GM21723 (cell line): ENCODE results near the gene FOXO6.
"Not testable (repeated sequence)": the region's sequence is repeated elsewhere in the genome, so short reads cannot be mapped to it uniquely, and the experiment has no call there.

Source experiments
- ATAC-seq: cut with Tn5 transposase; IDR thresholded peaks from one replicate; pipeline ENCODE4 v1.9.1; 2021; ENCODE audit warnings: mild to moderate bottlenecking, moderate library complexity; ENCODE audit not compliant: unreplicated experiment

FOXO6 gene

DNA sequence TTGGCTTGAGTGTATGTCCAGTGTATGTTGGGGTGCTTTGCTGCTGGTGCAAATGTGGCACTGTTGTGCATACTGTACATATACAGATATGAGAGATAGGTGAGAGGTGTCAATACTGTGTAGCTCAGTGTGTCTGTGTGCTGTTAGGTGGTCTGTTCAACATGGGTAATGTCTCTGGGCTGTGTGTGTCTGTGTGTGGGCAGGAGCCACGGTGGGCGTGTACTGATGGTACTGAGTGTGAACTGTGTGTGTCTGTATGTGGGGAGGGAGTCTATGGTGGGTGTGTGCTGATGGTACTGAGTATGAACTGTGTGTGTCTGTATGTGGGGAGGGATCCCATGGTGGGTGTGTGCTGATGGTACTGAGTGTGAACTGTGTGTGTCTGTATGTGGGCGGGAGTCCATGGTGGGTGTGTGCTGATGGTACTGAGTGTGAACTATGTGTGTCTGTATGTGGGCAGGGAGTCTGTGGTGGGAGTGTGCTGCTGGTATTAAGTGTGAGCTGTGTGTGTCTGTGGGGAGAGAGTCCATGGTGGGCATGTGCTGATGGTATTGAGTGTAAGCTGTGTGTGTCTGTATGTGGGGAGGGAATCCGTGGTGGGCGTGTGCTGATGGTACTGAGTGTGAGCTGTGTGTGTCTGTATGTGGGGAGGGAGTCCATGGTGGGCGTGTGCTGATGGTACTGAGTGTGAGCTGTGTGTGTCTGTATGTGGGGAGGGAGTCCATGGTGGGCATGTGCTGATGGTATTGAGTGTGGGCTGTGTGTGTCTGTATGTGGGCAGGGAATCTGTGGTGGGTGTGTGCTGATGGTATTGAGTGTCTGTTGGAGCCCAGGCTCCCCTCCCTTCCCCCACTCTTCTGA is 32.2 kb upstream of the FOXO6 start:
- ATAC-seq: no peak

DNA sequence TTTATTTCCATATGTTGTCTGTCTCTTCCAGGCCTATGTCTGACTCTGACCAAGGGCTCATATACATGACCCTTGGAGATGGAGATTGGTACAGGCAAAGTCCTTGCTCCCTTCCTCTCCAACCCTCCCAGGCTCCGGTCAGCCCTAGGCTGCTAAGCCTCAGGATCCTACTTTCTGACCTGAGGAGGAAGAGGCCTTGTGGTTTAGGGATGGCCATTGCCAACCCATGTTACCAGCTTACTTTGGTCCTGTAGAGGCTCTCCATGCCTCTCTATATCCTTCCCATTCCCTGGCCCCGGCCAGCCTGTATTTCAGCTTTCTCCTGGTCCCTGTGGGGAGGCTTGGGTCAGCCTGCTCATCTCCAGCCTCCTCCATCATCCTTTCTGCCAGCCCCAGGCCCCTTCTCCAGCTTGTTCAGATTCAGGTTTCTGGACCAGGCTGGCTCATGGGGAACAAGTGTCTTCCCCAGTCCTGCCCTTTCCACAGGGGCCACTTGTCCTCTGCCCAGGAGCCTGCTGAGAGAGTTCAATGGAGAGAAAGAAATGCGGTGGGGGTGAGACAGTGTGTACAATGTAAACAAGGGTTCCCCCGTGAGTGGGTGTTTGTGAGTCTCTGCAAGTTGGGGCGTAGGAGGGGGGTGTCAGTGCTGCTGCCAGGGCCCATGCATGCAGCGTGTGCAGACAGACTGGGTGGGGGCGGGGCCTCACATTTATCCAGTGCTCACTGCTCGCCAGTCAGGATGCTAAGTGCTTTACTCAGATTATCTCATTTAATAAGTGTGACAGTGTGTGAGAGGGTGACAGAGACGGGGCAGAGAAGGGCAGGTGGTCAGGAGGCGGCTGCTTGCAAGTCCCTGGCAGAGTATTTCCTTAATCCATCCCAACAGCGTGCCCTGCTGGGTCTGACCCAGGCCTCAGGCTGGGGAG is 31.3 kb upstream of the FOXO6 start:
- no peak for ATAC-seq

DNA sequence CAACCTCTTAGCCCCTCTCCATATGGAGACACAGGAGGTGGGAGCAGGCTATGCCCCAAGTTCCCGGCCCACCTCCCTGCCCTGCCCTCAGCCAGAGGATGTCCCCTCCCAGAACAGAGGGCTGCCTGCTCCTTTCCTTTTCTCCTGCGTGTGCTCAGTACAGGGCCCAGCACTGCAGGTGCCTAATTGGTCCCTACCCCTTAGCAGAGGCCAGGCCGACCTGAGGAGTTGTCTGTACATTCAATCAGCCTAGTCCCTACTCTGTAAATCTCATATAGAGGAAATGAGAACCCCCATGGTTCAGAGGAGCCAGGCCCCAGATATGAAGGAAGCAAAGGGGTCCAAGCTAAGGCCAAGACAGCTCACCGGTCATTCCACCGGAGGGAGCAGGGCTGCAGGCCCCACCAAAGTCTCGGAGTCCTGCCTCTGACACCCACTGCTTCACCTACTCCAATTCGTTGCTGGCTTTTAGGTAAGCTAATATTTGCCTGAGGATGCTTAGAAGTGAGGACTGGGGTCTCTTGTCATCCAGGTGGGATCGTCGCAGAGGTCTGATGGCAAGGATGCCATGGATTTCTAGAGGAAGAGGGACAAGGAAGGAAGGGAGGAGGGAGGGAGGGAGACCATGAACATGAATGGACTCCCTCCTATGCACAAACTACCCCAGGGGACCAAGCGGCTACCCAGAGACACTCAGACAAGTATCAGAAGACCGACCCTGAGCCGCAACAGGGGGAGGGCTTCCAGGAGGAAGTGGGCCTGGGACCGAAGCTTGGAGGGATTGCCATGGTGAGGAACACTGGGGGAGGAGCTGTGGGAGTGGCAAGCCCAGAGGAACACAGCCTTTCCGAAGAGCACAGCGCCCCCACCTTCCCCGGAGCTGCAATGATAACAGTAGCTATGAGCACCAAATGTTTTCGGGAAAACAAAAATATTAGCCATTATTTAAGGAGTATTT is 30.4 kb upstream of the FOXO6 start:
- ATAC-seq: no peak

DNA sequence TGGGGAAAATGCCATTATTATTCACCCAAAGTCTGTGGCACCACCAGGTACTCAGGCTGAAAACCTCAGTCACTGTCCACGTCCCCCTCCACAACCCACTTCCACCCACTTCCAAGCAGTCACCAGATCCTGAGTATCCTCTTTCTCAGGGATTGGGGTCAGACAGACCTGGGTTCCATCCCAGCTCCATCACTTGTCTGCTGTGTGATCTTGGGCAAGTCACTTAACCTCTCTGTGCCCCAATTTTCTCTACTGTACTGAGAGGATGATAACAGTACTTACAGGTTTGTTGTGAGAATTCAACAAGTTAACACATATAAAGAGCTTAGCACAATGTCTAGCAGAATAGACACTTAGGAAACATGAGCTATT is 29.7 kb upstream of the FOXO6 start:
- ATAC-seq: no peak

DNA sequence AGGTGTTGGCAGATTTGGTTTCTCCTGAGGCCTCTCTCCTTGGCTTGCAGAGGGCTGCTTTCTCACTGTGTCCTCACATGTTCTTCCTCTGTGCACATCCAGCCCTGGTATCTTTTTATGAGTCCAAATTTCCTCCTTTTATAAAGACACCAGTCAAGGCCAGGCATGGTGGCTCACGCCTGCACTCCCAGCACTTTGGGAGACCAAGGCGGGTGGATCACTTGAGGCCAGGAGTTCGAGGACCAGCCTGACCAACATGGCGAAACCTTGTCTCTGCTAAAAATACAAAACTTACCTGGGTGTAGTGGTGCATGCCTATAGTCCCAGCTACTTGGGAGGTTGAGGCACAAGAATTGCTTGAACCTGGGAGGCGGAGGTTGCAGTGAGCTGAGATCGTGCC is 29.1 kb upstream of the FOXO6 start:
- ATAC-seq: not testable (repeated sequence)

DNA sequence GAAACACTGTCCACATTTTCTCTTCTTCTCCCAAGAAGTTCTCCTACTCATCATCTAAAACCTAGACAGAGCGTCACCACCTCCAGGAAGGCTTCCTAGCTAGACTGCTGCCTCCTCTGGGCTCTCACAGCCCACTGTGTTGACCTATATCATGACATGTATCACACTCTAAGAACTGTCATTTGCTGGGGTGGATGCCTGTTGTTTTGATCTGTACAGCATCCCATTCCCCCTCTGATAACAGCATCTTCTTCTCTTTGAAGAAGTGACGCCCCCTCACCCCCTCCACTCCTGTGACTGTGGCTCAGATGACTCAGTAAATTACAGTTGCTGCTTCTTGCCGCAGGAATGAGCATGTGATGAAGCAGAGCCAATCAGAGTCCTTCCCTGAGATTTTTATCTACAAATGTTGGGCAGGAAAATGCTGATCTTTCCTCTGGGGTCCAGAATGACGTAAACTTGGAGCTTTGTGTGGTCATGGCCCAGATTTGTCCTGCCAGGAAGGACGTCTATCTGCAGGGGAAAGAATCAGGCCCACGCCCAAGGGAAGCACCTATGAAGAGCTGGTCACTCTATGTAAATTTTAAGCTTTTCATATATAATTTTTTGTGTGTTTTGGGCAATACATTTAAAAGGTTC is 28.0 kb upstream of the FOXO6 start:
- no peak for ATAC-seq

DNA sequence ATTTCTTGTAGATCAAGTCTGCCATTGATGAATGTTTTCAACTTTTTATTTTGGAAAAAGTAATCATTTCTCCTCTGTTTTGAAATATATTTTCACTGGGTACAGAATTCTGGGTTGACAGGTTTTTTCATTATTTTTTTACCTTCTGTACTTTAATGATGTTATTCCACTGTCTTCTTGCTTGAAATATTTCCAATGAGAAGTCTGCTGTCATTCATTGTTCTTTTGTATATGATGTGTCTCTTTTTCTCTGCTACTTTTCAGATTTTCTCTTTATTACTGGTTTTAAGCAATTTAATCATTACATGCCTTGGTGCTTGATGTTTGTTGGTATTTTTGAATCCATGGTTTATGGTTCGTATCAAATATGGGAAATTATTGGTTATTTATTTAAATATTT is 22.4 kb upstream of the FOXO6 start:
- no peak for ATAC-seq

DNA sequence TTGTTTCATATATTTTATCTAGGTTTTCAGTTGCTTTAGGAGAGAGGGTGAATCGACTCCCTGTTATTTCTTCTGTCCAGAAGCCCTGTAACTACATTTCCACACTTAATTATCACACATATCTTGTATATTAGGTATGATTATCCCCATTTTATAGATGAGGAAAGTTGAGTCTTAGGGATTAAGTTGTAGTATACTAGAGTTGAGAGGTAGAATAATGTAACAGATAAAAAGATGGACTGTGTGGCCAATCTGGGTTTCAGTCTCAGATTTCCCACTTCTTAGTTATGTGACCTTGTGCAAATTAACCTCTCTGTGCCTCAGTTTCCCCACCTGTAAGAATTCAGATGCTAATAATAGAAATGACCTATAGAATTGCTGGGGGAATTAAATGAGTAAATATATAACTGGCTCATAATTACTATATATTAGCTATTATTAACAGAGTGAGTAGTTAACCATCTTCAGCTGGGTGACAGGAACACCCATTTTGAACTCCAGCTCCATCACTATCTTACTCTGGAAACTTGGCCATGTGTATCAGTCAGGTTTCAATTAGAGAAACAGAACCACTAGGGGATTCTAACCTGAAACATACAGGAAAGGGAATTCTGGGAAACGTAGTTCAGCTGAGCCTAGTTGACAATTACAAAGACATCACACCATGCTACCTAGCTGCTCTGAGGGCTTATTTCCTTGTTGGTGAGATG is 20.4 kb upstream of the FOXO6 start:
- ATAC-seq: no peak

DNA sequence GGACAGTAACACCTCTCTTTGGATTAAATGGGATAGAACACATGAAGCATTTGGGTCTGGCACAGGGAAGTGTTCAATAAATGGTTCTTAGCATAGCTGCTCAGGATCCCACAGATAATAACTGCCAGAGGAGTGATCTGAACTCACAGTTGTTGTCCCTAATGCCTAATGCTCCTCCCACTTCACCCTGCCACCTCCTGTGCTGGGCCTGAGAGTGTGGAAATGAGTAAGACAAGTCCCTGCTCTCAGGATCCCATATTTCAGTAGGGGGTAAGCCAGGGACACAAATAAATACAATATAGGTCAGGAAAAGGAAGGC is 19.9 kb upstream of the FOXO6 start:
- ATAC-seq: no peak

DNA sequence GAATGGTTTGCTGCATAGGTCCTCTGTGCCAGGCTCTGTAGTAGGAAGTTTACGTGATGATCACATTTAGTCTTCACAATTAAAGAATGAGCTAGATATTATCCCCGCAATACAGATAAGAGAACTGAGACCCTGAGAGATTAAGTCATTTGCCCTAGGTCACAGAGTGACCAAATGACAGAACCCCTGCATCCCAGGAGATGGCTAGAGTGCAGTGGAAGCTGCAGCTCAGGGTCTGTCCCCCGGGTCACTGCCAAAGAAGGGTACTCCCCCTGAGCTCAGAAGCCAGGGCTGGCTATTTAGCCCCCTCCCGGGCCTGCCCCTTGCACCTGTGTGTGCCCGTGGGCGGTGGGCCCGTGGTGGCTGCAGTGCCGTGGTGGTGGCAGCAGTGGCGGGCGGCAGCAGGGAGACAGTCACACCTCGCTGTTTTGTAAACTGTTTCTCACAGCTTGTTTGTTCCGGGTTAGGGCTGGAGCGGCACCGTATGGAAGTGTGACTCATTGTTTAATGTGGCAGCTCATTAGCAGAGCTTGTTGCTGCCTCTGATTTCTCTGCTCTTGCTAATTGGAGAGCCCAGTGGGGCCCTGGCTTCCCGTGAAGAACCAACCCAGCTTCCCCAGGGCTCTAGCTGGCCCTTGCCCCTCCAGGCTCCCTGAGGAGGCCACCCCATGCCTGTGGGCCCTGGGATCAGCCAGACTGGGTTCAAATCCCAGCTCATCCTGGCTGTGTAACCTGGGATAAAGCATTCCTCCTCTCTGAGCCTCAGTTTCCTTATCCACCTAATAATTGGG is 19.3 kb upstream of the FOXO6 start:
- ATAC-seq: no peak

DNA sequence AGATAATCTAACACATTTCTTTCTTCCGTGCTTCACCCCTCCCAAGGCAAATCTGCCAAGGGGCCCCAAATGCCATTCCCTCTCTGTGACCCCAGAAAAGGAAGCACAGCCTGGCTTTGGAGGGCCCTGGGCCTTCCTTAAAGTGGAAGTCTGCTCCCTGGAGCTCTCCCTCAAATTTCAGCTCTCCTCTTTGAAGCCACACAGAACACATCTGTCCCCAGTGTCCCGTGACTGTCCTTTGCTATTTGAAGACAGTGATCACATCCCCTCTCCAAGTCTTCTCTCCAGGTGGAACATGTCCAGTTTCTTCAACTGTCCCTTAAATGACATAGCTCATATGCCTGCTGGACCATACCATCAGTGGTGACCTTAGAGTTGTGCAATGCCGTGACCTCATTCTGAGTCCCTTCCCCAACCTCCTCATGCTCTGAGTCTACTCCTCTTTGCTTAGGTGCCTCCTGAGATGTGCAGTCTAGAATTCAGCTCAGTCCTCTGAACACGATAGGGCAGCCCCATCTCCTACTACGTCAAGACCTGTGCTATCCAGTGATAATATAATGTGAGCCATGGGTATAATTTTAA is 18.4 kb upstream of the FOXO6 start:
- no peak for ATAC-seq

DNA sequence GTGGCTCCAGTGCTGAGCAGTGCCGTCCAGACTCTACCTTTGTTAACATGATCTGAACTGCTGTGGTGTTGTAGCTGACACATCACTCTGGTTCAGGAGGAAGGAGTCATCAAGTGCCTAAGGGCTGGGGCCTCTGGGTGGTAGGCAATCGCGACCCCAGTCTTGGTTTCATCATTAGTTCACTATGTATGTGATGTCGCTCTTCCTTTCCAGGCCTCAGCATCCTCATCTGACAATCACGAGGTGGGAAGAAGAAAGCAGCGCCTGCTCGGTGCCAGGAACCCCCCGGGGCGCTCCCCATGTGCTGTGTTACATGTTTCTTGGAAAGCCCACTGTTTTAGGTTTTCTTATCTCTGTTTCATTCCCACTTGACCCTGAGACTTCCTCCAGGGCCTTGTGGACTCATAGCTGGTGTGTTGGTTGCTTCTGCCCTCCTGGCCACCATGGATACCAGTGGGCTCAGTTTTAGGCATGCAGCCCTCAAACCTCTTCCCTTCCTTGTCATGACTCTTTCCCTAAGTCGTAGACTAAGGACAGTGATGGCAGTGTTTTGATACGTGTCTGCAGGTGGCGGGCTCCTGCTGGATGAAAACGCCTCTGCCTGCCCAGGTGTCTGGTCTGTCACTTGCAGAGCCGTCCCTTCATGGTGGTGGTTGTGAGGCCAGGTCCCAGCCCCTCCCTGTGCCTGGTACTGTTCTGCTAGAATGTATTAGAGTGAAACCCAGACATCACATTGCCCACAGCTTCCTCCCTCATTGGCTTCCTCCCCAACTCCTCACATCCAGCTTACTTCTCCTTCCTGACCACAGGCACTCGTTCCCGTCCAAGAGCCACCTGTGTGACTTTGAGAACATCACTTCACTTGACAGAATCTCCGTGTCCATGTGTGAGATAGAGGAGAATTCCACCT is 17.2 kb upstream of the FOXO6 start:
- no peak for ATAC-seq

DNA sequence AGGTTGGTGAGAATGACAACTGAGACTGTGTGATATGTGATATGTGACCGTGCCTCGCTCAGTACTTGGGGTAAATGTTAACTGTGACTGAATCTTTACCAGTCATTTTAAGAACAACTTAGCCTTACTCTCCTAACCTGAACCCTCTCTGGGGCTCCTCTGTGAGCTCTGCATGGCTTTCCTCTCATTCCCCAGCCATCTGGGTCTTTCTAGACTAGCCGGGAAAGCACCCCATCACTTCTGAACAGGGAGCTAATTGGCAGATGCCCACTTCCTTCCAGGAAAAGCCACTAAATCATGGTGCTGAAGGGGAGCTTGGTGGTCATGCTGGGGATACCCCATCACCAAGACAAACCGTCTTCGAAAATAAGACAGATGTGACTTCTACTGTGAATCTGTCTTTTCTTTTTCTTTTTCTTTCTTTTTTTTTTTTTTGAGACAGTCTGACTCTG is 16.5 kb upstream of the FOXO6 start:
- ATAC-seq: no peak

DNA sequence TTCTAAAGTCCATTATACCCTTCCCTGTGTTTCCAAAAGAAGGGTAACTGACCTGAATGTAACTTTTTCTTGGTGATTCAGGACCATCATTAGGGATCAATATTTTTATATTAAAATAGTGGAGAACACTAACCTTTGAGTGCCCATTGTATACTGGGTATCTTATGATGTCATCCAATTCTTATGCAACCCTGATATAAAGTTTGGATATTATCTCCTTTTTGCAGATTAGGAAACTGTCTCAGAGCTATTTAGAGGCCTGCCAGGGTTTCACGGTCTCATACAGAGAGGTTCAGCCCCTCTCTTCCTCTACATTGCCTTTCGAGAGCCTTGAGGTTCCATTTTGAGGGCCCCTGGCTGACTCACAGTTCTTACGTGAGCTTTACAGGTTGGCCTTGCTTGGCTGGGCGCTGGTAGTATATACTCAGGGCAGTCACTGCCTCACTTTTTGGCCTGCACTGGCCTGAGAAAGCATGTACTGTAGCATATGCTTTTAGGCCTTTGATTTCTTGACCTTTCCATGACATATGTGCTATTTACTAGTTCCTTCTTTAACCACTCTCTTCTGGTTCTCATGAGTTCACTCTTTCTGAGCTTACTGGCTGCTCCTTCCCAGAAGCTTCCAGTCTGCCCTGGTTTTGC is 15.7 kb upstream of the FOXO6 start:
- ATAC-seq: no peak

DNA sequence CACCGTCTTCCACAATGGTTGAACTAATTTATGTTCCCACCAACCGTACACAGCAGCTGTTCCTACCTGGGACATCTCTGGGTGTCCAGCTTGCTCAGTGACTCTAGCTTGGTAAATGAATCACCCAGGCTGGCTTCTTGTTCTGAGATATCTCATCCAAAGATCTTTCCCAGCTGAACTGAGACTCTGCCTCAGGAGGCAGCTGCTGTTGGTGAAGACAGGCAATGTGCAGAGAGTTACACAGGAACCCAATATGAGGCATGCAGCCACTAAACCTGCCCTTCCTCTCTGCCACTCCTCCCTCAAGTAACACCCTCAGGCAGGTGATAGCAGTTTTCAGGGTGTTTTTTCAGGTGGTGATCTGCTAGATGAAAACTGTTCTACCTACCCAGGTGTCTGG is 14.0 kb upstream of the FOXO6 start:
- ATAC-seq: no peak

DNA sequence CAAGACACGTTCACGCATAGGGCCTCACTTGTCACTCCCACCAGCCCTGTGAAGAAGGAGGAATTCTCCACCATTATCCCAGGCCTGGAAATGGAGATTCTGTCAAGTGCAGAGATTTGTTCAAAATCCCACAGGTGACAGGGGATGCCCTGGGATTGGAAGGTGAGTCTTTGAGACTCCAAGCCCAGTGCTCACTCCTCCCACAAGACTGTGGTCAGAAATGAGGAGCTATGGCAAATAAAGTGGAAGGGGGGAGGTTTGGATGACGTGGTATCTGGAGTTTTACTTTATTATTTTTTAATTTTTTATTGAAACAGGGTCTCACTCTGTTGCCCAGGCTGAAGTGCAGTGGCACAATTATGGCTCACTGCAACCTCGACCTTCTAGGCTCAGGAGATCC is 12.8 kb upstream of the FOXO6 start:
- no peak for ATAC-seq

DNA sequence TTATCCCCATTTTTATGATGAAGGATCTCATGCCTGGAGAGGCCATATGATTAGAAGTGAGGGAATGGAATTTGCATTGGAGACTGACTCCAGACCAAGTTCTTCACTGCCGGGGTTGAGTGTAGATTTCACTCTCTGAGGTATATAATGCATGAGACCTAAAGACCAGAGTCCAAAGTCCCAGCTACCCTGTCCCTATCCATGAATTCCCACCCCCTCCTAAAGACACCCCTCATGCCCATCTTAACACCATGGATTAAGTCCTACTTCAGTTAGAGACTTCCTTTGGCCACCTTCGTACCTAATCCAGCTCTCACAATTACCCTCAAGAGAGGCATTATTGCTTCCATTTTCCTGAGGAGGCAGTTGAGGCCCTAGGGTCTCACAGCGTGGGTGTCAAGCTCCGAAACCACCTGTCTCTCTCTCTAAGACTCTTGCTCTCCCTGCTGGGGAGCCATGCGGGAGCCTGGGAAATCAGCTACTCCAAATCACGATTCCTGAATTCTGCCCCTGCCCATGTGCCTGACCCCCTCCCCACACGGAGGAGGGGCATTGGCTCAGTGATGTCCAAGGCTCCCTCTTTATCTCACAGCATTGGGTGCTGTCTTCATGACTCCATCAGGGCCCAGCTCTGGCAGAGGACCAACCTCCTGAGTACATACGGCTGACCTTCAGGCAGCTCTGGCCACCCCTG is 11.7 kb upstream of the FOXO6 start:
- no peak for ATAC-seq
